ENCODE data around the gene CFAP43. TPM values are rescaled to one million over a fixed set of nuclear protein-coding genes. Genes with fewer than 3 reads are reported as not detected.

Gene CFAP43
- polyA plus RNA-seq, 2 donors = 0.04 to 0.16 TPM

GRCh38 chr10:104127411-104127810 lies 104.8 kb downstream of the CFAP43 start:
- Histone ChIP-seq H3K4me1 (ENCODE audit: control insufficient read depth in 2 of 2, insufficient read depth in 2 of 2, low read length in 1 of 2) (no peaks in the 10 kb centered on the region), H3K27me3 (ENCODE audit: control insufficient read depth in 1 of 2, insufficient read depth in 2 of 2, low read length in 2 of 2) (no peaks in the 10 kb centered on the region), H3K4me3 (ENCODE audit: low read depth in 1 of 2, low read length in 2 of 2) (no peak overlapping the region), H3K9me3 (ENCODE audit: control insufficient read depth in 2 of 2, insufficient read depth in 1 of 2, low read depth in 1 of 2, low read length in 1 of 2) (no peaks in the 10 kb centered on the region), H3K27ac (ENCODE audit: low read depth in 2 of 2, low read length in 1 of 2) (no peak overlapping the region), H3K36me3 (ENCODE audit: control insufficient read depth in 2 of 2, insufficient read depth in 2 of 2, low read length in 1 of 2) (no peaks in the 10 kb centered on the region)
- 69 to 80% methylated on average over 2 of the region's 2 CpGs for WGBS, 2 donors

DNA sequence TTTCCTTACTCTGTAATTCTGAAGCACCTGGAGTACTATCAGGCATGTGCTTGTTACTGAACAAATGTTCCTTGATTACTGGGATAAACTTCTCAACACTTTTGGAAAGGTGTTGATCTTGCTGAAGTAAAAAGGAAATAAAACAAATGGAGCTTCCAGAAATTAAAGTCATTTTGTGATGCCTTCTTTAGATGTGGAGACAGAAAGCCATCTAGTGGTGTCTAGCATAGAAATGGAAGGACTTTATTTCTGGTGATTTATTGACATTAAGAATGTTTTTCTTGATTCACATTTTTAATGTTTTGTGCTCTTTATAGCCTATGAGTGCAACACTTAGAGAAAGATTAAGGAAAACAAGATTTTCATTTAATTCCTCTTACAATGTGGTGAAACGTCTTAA lies 108.8 kb downstream of the CFAP43 start:
- no peaks in the 10 kb centered on the region for H3K36me3 ChIP-seq (ENCODE audit: control insufficient read depth in 2 of 2, insufficient read depth in 2 of 2, low read length in 1 of 2)
- no peak overlapping the region for H3K4me3 ChIP-seq (ENCODE audit: low read depth in 1 of 2, low read length in 2 of 2)
- H3K9me3 ChIP-seq (ENCODE audit: control insufficient read depth in 2 of 2, insufficient read depth in 1 of 2, low read depth in 1 of 2, low read length in 1 of 2) = no peaks in the 10 kb centered on the region
- H3K27me3 ChIP-seq (ENCODE audit: control insufficient read depth in 1 of 2, insufficient read depth in 2 of 2, low read length in 2 of 2) = no peaks in the 10 kb centered on the region
- 56 to 61% methylated on average over 1 of the region's 1 CpG for WGBS, 2 donors
- no peak overlapping the region for H3K27ac ChIP-seq (ENCODE audit: low read depth in 2 of 2, low read length in 1 of 2)
- no peaks in the 10 kb centered on the region for H3K4me1 ChIP-seq (ENCODE audit: control insufficient read depth in 2 of 2, insufficient read depth in 2 of 2, low read length in 1 of 2)

DNA sequence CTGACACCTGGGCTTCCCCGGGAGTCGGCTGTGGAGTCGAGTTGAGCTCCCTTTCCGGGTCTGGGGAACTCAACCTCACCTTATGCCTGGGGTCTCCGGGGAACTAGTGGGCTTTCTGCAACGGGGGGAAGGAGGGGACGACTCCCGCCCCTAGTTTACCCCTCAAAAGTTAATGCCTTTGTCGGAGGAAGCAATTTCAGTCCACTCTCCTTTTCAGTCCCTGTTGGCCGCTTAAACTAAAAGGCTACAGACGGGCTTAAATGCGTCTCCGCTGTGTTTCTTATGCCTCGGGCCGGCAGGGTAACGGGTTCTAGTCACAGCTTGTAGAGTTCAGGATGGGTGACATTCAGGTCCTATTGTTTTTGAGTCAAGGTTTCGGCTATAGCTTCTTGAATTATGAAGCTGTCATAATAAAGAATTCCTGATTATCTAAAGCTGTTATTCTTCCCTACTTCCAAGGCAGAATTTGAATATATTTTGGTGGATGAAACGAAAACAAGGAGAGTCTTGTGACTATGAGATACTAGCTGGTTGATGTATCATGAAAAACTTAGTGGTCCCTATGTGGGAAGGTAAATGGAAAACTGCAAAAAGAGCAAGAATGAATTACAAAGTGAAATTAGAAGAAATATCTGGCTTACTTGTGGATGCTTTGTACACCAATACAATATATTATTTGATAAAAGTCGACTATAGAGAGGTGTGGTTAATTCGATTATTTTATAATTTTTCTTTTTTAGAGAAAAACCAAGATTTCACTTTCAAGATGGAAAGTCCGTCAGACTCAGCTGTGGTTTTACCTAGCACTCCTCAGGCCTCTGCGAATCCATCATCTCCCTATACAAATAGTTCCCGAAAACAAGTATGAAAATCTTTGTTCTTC lies 109.7 kb downstream of the CFAP43 start:
- no peaks in the 10 kb centered on the region for H3K36me3 ChIP-seq (ENCODE audit: control insufficient read depth in 2 of 2, insufficient read depth in 2 of 2, low read length in 1 of 2)
- H3K27me3 ChIP-seq (ENCODE audit: control insufficient read depth in 1 of 2, insufficient read depth in 2 of 2, low read length in 2 of 2) = no peaks in the 10 kb centered on the region
- WGBS, 2 donors = 16 to 17% methylated on average over 23 of the region's 23 CpGs
- H3K9me3 ChIP-seq (ENCODE audit: control insufficient read depth in 2 of 2, insufficient read depth in 1 of 2, low read depth in 1 of 2, low read length in 1 of 2) = no peaks in the 10 kb centered on the region
- H3K4me3 ChIP-seq (ENCODE audit: low read depth in 1 of 2, low read length in 2 of 2) = peak overlapping the region; percentile 78 to 94
- peak overlapping the region; percentile 86 to 100 for H3K27ac ChIP-seq (ENCODE audit: low read depth in 2 of 2, low read length in 1 of 2)
- H3K4me1 ChIP-seq (ENCODE audit: control insufficient read depth in 2 of 2, insufficient read depth in 2 of 2, low read length in 1 of 2) = no peaks in the 10 kb centered on the region

- WGBS, 2 donors = 0 to 1% methylated on average over 53 to 67 of the region's 67 CpGs
- peak within 1 kb of the TSS; percentile 99 to 100 for H3K27ac ChIP-seq (ENCODE audit: low read depth in 2 of 2, low read length in 1 of 2)
- no peaks in the 10 kb centered on the region for H3K27me3 ChIP-seq (ENCODE audit: control insufficient read depth in 1 of 2, insufficient read depth in 2 of 2, low read length in 2 of 2)
- peak within 1 kb of the TSS; percentile 78 to 94 for H3K4me3 ChIP-seq (ENCODE audit: low read depth in 1 of 2, low read length in 2 of 2)
- no peaks in the 10 kb centered on the region for H3K4me1 ChIP-seq (ENCODE audit: control insufficient read depth in 2 of 2, insufficient read depth in 2 of 2, low read length in 1 of 2)
- no peaks in the 10 kb centered on the region for H3K9me3 ChIP-seq (ENCODE audit: control insufficient read depth in 2 of 2, insufficient read depth in 1 of 2, low read depth in 1 of 2, low read length in 1 of 2)
- peaks cover 0 to 2% of the 10 kb centered on the region in 2 donors for H3K36me3 ChIP-seq (ENCODE audit: control insufficient read depth in 2 of 2, insufficient read depth in 2 of 2, low read length in 1 of 2)
Measured at GRCh38 chr10:104121485-104122224, 110.5 kb downstream of the CFAP43 start, which contains the start of gene SFR1. Gene SFR1 (plus strand): TSS chr10:104122171. CDS start chr10:104122184, 13 bp downstream.

GRCh38 chr10:104120903-104121484 lies 111.2 kb downstream of the CFAP43 start:
- Histone ChIP-seq H3K9me3 (ENCODE audit: control insufficient read depth in 2 of 2, insufficient read depth in 1 of 2, low read depth in 1 of 2, low read length in 1 of 2) (no peaks in the 10 kb centered on the region), H3K27ac (ENCODE audit: low read depth in 2 of 2, low read length in 1 of 2) (peak overlapping the region; percentile 99 to 100), H3K36me3 (ENCODE audit: control insufficient read depth in 2 of 2, insufficient read depth in 2 of 2, low read length in 1 of 2) (peaks cover 0 to 2% of the 10 kb centered on the region in 2 donors), H3K4me1 (ENCODE audit: control insufficient read depth in 2 of 2, insufficient read depth in 2 of 2, low read length in 1 of 2) (no peaks in the 10 kb centered on the region), H3K4me3 (ENCODE audit: low read depth in 1 of 2, low read length in 2 of 2) (peak overlapping the region; percentile 60 to 77), H3K27me3 (ENCODE audit: control insufficient read depth in 1 of 2, insufficient read depth in 2 of 2, low read length in 2 of 2) (no peaks in the 10 kb centered on the region)
- WGBS, 2 donors = 0% methylated on average over 28 of the region's 28 CpGs

DNA sequence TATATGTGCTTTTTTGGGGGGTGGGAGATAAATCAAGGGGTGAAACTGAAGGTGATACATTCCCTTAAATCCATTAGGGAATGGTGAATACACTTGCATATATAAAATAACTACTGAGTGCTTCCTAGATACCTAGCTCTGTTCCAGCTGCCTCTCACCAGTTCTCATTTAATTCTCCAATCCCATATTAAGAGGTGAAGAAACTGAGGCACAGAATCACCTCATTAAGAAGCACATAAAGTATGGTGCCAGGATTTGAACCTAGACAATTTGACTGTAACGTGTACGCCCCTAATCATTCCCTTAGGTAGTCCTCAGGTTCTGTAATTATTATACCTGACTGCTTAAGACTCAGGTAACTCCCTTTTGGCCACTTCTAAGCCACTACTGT lies 111.7 kb downstream of the CFAP43 start:
- H3K4me3 ChIP-seq (ENCODE audit: low read depth in 1 of 2, low read length in 2 of 2) = no peak overlapping the region
- no peaks in the 10 kb centered on the region for H3K4me1 ChIP-seq (ENCODE audit: control insufficient read depth in 2 of 2, insufficient read depth in 2 of 2, low read length in 1 of 2)
- H3K36me3 ChIP-seq (ENCODE audit: control insufficient read depth in 2 of 2, insufficient read depth in 2 of 2, low read length in 1 of 2) = peaks cover 0 to 2% of the 10 kb centered on the region in 2 donors
- H3K27me3 ChIP-seq (ENCODE audit: control insufficient read depth in 1 of 2, insufficient read depth in 2 of 2, low read length in 2 of 2) = no peaks in the 10 kb centered on the region
- WGBS, 2 donors = 22% methylated on average over 2 of the region's 2 CpGs
- no peaks in the 10 kb centered on the region for H3K9me3 ChIP-seq (ENCODE audit: control insufficient read depth in 2 of 2, insufficient read depth in 1 of 2, low read depth in 1 of 2, low read length in 1 of 2)
- H3K27ac ChIP-seq (ENCODE audit: low read depth in 2 of 2, low read length in 1 of 2) = peak overlapping the region; percentile 31 to 99

- Histone ChIP-seq H3K4me3 (ENCODE audit: low read depth in 1 of 2, low read length in 2 of 2) (no peak overlapping the region), H3K4me1 (ENCODE audit: control insufficient read depth in 2 of 2, insufficient read depth in 2 of 2, low read length in 1 of 2) (no peaks in the 10 kb centered on the region), H3K36me3 (ENCODE audit: control insufficient read depth in 2 of 2, insufficient read depth in 2 of 2, low read length in 1 of 2) (peaks cover 0 to 2% of the 10 kb centered on the region in 2 donors), H3K27ac (ENCODE audit: low read depth in 2 of 2, low read length in 1 of 2) (peak overlapping the region in 1 of 2 donors; percentile 6), H3K9me3 (ENCODE audit: control insufficient read depth in 2 of 2, insufficient read depth in 1 of 2, low read depth in 1 of 2, low read length in 1 of 2) (no peaks in the 10 kb centered on the region), H3K27me3 (ENCODE audit: control insufficient read depth in 1 of 2, insufficient read depth in 2 of 2, low read length in 2 of 2) (no peaks in the 10 kb centered on the region)
- WGBS, 2 donors = 40 to 69% methylated on average over 3 of the region's 3 CpGs
Measured at GRCh38 chr10:104119996-104120395, 112.2 kb downstream of the CFAP43 start.

DNA sequence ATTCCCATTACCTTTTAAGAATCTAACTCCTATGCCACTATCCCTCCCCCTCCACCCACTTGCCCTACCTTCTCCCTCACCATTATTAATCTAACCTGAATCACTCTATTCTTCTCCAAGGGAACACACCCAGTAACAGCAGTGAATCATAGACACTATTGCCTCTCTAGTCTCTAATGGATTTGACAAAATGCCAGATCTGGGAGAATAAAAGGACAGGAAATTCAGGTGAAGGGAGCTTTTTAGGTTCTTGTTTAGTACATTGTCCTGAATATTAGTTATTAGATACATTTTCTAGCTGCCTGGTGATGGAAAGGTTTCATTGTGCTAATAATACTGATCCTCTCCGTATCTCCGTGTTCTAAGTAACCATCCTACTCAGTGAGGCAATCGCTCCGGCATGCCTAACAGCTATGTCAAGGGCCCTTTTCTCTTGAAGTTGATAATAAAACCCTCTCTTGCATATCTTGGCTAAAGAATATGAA lies 114.3 kb downstream of the CFAP43 start:
- no peaks in the 10 kb centered on the region for H3K27me3 ChIP-seq (ENCODE audit: control insufficient read depth in 1 of 2, insufficient read depth in 2 of 2, low read length in 2 of 2)
- H3K9me3 ChIP-seq (ENCODE audit: control insufficient read depth in 2 of 2, insufficient read depth in 1 of 2, low read depth in 1 of 2, low read length in 1 of 2) = no peaks in the 10 kb centered on the region
- no peak overlapping the region for H3K4me3 ChIP-seq (ENCODE audit: low read depth in 1 of 2, low read length in 2 of 2)
- H3K4me1 ChIP-seq (ENCODE audit: control insufficient read depth in 2 of 2, insufficient read depth in 2 of 2, low read length in 1 of 2) = no peaks in the 10 kb centered on the region
- H3K36me3 ChIP-seq (ENCODE audit: control insufficient read depth in 2 of 2, insufficient read depth in 2 of 2, low read length in 1 of 2) = peaks cover 0 to 2% of the 10 kb centered on the region in 2 donors
- peak overlapping the region in 1 of 2 donors; percentile 73 for H3K27ac ChIP-seq (ENCODE audit: low read depth in 2 of 2, low read length in 1 of 2)
- WGBS, 2 donors = 65 to 71% methylated on average over 4 of the region's 4 CpGs

GRCh38 chr10:104113376-104113956 lies 118.7 kb downstream of the CFAP43 start:
- Histone ChIP-seq H3K27ac (ENCODE audit: low read depth in 2 of 2, low read length in 1 of 2) (no peak overlapping the region), H3K36me3 (ENCODE audit: control insufficient read depth in 2 of 2, insufficient read depth in 2 of 2, low read length in 1 of 2) (peaks cover 0 to 2% of the 10 kb centered on the region in 2 donors), H3K4me3 (ENCODE audit: low read depth in 1 of 2, low read length in 2 of 2) (no peak overlapping the region), H3K9me3 (ENCODE audit: control insufficient read depth in 2 of 2, insufficient read depth in 1 of 2, low read depth in 1 of 2, low read length in 1 of 2) (no peaks in the 10 kb centered on the region), H3K27me3 (ENCODE audit: control insufficient read depth in 1 of 2, insufficient read depth in 2 of 2, low read length in 2 of 2) (no peaks in the 10 kb centered on the region), H3K4me1 (ENCODE audit: control insufficient read depth in 2 of 2, insufficient read depth in 2 of 2, low read length in 1 of 2) (no peaks in the 10 kb centered on the region)
- 50 to 55% methylated on average over 1 of the region's 1 CpG for WGBS, 2 donors

Data from esophagus (tissue), 2 donors.